K562 (cell line): Measurements from ENCODE around the gene FFAR1. TPM values are rescaled to one million over a fixed set of nuclear protein-coding genes. Genes with fewer than 3 reads are reported as not detected.

Experiments
- CEBPB ChIP-seq: fragments of 450-650 bp; IDR thresholded peaks from 2 replicates; pipeline ENCODE4 v1.6.1; 2016; ENCODE audit warnings: missing genetic modification characterization, missing compliant biosample characterization
- CTBP1 ChIP-seq: fragments of 450-650 bp; IDR thresholded peaks from 2 replicates; pipeline ENCODE4 v1.6.1; 2016; ENCODE audit warnings: borderline replicate concordance
- DLX4 ChIP-seq: fragments of 250-450 bp; sonication (Bioruptor Pico); IDR thresholded peaks from 2 replicates; pipeline ENCODE4 v1.6.1; 2021; ENCODE audit warnings: mild to moderate bottlenecking
- HOXB6 ChIP-seq: fragments of 250-450 bp; sonication (Bioruptor Pico); IDR thresholded peaks from 2 replicates; pipeline ENCODE4 v1.5.1; 2022; ENCODE audit warnings: mild to moderate bottlenecking, borderline replicate concordance
- MAFG ChIP-seq: fragments of 450-650 bp; conservative IDR thresholded peaks from 2 replicates; pipeline ENCODE4 v1.6.1; 2016; ENCODE audit warnings: missing genetic modification characterization, missing compliant biosample characterization
- MECOM ChIP-seq: fragments of 250-450 bp; sonication (Bioruptor Pico); IDR thresholded peaks from 2 replicates; pipeline ENCODE4 v1.8.0; 2022; ENCODE audit warnings: inconsistent platforms
- NFATC3 ChIP-seq: fragments of 450-650 bp; IDR thresholded peaks from 2 replicates; pipeline ENCODE4 v1.6.1; 2017; ENCODE audit warnings: mild to moderate bottlenecking
- SAP30 ChIP-seq: fragments of 200-600 bp; sonication (generic); IDR thresholded peaks from 2 replicates; pipeline ENCODE4 v1.6.1; 2012; ENCODE audit warnings: borderline replicate concordance, low read depth, mild to moderate bottlenecking, moderate library complexity, low read length, control low read depth, inconsistent platforms; ENCODE audit not compliant: insufficient read depth, poor library complexity, severe bottlenecking
- SMAD1 ChIP-seq: fragments of 150-350 bp; IDR thresholded peaks from 2 replicates; pipeline ENCODE4 v1.6.1; 2014; ENCODE audit warnings: low read length, low read depth; ENCODE audit not compliant: partially characterized antibody
- SOX6 ChIP-seq: fragments of 450-650 bp; IDR thresholded peaks from 2 replicates; pipeline ENCODE4 v1.6.1; 2014; ENCODE audit warnings: mild to moderate bottlenecking
- SRF ChIP-seq, 2 experiments: fragments of 250-450, 450-650 bp in 1 of 2; sonication (Bioruptor Pico) in 1 of 2; sonication (generic) in 1 of 2; formaldehyde crosslinking; IDR thresholded peaks; 2 replicates each; pipeline versions ENCODE4 v1.5.0 to v1.5.1; 2020 to 2022; ENCODE audit warnings: mild to moderate bottlenecking in 1 of 2, missing genetic modification reagents in 1 of 2
- YY1 ChIP-seq, 3 experiments: IDR thresholded peaks; 2 replicates each; pipeline ENCODE4 v1.6.1; 2011; ENCODE audit warnings: low read length in 2 of 3, mild to moderate bottlenecking in 2 of 3, moderate library complexity in 2 of 3, borderline replicate concordance in 1 of 3, control low read depth in 1 of 3, low read depth in 1 of 3; ENCODE audit not compliant: insufficient read depth in 3 of 3, insufficient replicate concordance in 2 of 3, control insufficient read depth in 1 of 3, insufficient read length in 1 of 3; ENCODE audit errors: extremely low read depth in 1 of 3
- ZBTB7A ChIP-seq: IDR thresholded peaks from 2 replicates; pipeline ENCODE4 v1.6.1; 2011; ENCODE audit warnings: low read depth, mild to moderate bottlenecking, low read length, moderate library complexity, borderline replicate concordance; ENCODE audit not compliant: control insufficient read depth
- ZKSCAN8 ChIP-seq: fragments of 200-800 bp; sonication (Bioruptor generic); IDR thresholded peaks from 2 replicates; pipeline ENCODE4 v1.6.1; 2016; ENCODE audit warnings: missing genetic modification characterization, missing compliant biosample characterization
- ZNF217 ChIP-seq: sonication (generic); formaldehyde crosslinking; IDR thresholded peaks from 2 replicates; pipeline ENCODE4 v1.8.0; 2022; ENCODE audit warnings: mild to moderate bottlenecking, missing genetic modification reagents
- ZNF384 ChIP-seq: IDR thresholded peaks from 2 replicates; pipeline ENCODE4 v1.6.1; 2012; ENCODE audit warnings: low read depth, low read length, improper control_type of control experiment
- polyA plus RNA-seq, 8 experiments: library from polyadenylated mRNA; depleted of rRNA in 4 of 8; stranded (reverse) in 5 of 8; unstranded in 3 of 8; fragments of >200 nt; fragmentation: Nextera tagmentation in 2 of 8; fragmentation: Illumina TruSeq in 1 of 8; extraction: Ambion mirVana in 2 of 8; extraction: Trizol in 1 of 8; gene quantifications; 2 replicates each; pipeline versions ENCODE4 v1.2.1 to v1.2.3, GENCODE V29; 2011 to 2014; ENCODE audit warnings: inconsistent platforms in 1 of 8, missing spikeins in 1 of 8
- total RNA-seq, 7 experiments: library from RNA; depleted of rRNA in 6 of 7; stranded (reverse); fragments of >200 nt in 6 of 7; fragmentation: Illumina TruSeq in 2 of 7; extraction: Trizol in 2 of 7; gene quantifications; 2 replicates each; pipeline versions ENCODE4 v1.2.1 to v1.2.3, GENCODE V29; 2011 to 2021; ENCODE audit warnings: low replicate concordance in 1 of 7
- TF ChIP-seq, protein P1 (sequence below), 2 experiments: IDR thresholded peaks; 2 replicates each; pipeline ENCODE4 v1.6.1; 2012; ENCODE audit warnings: improper control_type of control experiment in 2 of 2, low read depth in 2 of 2, low read length in 2 of 2, borderline replicate concordance in 1 of 2
- TF ChIP-seq, protein P2 (sequence below): fragments of 250-450 bp; sonication (Bioruptor Pico); IDR thresholded peaks from 2 replicates; pipeline ENCODE4 v1.5.0; 2022; ENCODE audit warnings: mild to moderate bottlenecking
- TF ChIP-seq, protein P3 (sequence below), 2 experiments: fragments of 450-650 bp in 1 of 2; sonication (generic) in 1 of 2; formaldehyde crosslinking in 1 of 2; IDR thresholded peaks in 1 of 2; conservative IDR thresholded peaks in 1 of 2; 2 replicates each; pipeline versions ENCODE4 v1.6.1 to v1.8.1; 2016 to 2023; ENCODE audit warnings: mild to moderate bottlenecking in 2 of 2, moderate library complexity in 2 of 2, inconsistent platforms in 1 of 2, missing genetic modification reagents in 1 of 2
- TF ChIP-seq, protein P4 (sequence below): fragments of 250-450 bp; sonication (Bioruptor Pico); IDR thresholded peaks from 2 replicates; pipeline ENCODE4 v1.5.0; 2020; ENCODE audit warnings: mild to moderate bottlenecking

FFAR1 gene
- total and polyA plus RNA-seq, 9 of the 15 experiments (the other 6 are each of a cell fraction or from before 2014, with no cell fraction given), result not detected

DNA sequence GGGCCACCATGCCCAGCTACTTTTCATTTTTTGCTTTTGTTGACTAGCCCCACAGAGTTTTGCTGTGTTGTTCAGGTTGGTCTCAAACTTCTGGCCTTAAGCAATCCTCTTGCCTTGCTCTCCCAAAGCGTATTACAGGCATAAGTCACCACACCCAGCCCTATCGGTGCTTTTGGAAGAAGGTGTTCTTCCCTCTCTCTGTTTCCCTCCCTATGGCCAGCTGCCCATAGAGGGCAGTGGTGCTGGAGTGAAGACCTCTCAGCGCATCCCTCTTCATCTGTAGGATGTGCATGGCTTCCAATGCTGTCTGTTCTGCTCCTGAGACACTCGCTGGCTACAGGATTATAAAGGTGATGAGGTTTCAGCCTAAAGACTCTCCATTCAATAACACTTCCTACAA lies 20.1 kb upstream of the FFAR1 start (continued):
- TF ChIP-seq, protein P1, sequence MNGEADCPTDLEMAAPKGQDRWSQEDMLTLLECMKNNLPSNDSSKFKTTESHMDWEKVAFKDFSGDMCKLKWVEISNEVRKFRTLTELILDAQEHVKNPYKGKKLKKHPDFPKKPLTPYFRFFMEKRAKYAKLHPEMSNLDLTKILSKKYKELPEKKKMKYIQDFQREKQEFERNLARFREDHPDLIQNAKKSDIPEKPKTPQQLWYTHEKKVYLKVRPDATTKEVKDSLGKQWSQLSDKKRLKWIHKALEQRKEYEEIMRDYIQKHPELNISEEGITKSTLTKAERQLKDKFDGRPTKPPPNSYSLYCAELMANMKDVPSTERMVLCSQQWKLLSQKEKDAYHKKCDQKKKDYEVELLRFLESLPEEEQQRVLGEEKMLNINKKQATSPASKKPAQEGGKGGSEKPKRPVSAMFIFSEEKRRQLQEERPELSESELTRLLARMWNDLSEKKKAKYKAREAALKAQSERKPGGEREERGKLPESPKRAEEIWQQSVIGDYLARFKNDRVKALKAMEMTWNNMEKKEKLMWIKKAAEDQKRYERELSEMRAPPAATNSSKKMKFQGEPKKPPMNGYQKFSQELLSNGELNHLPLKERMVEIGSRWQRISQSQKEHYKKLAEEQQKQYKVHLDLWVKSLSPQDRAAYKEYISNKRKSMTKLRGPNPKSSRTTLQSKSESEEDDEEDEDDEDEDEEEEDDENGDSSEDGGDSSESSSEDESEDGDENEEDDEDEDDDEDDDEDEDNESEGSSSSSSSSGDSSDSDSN (IDR thresholded peaks at IDR 0.05; ENCODE audit: borderline replicate concordance in 1 of 2, low read depth in 2 of 2, low read length in 2 of 2), result no peak
- TF ChIP-seq ZBTB7A (no peak), MECOM (CRISPR knock-in tag) (0 out of 2 replicates have a peak, but pooled peaks have one; percentile 12), ZNF384 (no peak), SMAD1 (no peak), SAP30 (no peak), SOX6 (peak; percentile 29; the same call in 1 of the 2 replicates), DLX4 (CRISPR knock-in tag) (no peak), YY1 (IDR thresholded peaks at IDR 0.05; ENCODE audit: borderline replicate concordance in 1 of 3, control insufficient read depth in 1 of 3, extremely low read depth in 1 of 3, insufficient read depth in 3 of 3, insufficient read length in 1 of 3, insufficient replicate concordance in 2 of 3, low read depth in 1 of 3, low read length in 2 of 3) (peak in 1 of 3 experiments; percentile 19), HOXB6 (CRISPR knock-in tag) (no peak), MAFG (tag) (no peak), CEBPB (tag) (peak; percentile 41; the same call in 1 of the 2 replicates), CTBP1 (peak; percentile 83), ZKSCAN8 (CRISPR knock-in tag) (no peak), ZNF217 (CRISPR knock-in tag) (no peak), NFATC3 (no peak), SRF (CRISPR knock-in tag; IDR thresholded peaks at IDR 0.05) (no peak)
- TF ChIP-seq, protein P2, sequence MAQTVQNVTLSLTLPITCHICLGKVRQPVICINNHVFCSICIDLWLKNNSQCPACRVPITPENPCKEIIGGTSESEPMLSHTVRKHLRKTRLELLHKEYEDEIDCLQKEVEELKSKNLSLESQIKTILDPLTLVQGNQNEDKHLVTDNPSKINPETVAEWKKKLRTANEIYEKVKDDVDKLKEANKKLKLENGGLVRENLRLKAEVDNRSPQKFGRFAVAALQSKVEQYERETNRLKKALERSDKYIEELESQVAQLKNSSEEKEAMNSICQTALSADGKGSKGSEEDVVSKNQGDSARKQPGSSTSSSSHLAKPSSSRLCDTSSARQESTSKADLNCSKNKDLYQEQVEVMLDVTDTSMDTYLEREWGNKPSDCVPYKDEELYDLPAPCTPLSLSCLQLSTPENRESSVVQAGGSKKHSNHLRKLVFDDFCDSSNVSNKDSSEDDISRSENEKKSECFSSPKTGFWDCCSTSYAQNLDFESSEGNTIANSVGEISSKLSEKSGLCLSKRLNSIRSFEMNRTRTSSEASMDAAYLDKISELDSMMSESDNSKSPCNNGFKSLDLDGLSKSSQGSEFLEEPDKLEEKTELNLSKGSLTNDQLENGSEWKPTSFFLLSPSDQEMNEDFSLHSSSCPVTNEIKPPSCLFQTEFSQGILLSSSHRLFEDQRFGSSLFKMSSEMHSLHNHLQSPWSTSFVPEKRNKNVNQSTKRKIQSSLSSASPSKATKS (CRISPR knock-in tag), result no peak
- TF ChIP-seq, protein P3, sequence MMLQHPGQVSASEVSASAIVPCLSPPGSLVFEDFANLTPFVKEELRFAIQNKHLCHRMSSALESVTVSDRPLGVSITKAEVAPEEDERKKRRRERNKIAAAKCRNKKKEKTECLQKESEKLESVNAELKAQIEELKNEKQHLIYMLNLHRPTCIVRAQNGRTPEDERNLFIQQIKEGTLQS (IDR thresholded peaks at IDR 0.05), result no peak
- TF ChIP-seq, protein P3 (CRISPR knock-in tag; conservative IDR thresholded peaks at IDR 0.05), result no peak
- TF ChIP-seq, protein P4, sequence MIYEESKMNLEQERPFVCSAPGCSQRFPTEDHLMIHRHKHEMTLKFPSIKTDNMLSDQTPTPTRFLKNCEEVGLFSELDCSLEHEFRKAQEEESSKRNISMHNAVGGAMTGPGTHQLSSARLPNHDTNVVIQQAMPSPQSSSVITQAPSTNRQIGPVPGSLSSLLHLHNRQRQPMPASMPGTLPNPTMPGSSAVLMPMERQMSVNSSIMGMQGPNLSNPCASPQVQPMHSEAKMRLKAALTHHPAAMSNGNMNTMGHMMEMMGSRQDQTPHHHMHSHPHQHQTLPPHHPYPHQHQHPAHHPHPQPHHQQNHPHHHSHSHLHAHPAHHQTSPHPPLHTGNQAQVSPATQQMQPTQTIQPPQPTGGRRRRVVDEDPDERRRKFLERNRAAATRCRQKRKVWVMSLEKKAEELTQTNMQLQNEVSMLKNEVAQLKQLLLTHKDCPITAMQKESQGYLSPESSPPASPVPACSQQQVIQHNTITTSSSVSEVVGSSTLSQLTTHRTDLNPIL (CRISPR knock-in tag), result no peak
